Osteoblast (primary cell): ENCODE measurements around the gene UQCR11. TPM values are rescaled to one million over a fixed set of nuclear protein-coding genes. Genes with fewer than 3 reads are reported as not detected.

Experiments
- DNase-seq: peaks from one replicate; pipeline ENCODE4 v3.0.0; 2011; ENCODE audit warnings: low spot score, mixed read lengths; ENCODE audit not compliant: insufficient read length; ENCODE audit errors: missing footprints
- H2AFZ ChIP-seq: 2 replicates; pipeline ENCODE4 v1.6.0; 2011; ENCODE audit warnings: mild to moderate bottlenecking, low read length
- H3K27ac ChIP-seq: 2 replicates; pipeline ENCODE4 v1.5.1; 2011; ENCODE audit warnings: mild to moderate bottlenecking, low read depth, low read length, moderate library complexity
- H3K27me3 ChIP-seq: 2 replicates; pipeline ENCODE4 v1.6.0; 2012; ENCODE audit warnings: mild to moderate bottlenecking, control low read depth, inconsistent platforms, low read length, moderate library complexity; ENCODE audit not compliant: insufficient read depth
- H3K36me3 ChIP-seq: 2 replicates; pipeline ENCODE4 v1.5.1; 2011; ENCODE audit warnings: mild to moderate bottlenecking, low read length, control low read depth, moderate library complexity; ENCODE audit not compliant: insufficient read depth
- H3K4me1 ChIP-seq: 2 replicates; pipeline ENCODE4 v1.5.1; 2011; ENCODE audit warnings: mild to moderate bottlenecking, low read length, control low read depth, moderate library complexity; ENCODE audit not compliant: insufficient read depth
- H3K4me2 ChIP-seq: 2 replicates; pipeline ENCODE4 v1.6.0; 2011; ENCODE audit warnings: mild to moderate bottlenecking, low read length; ENCODE audit not compliant: insufficient read depth
- H3K4me3 ChIP-seq: fragments of 200-600 bp; sonication (generic); 3 replicates; pipeline ENCODE4 v1.5.1; 2012; ENCODE audit warnings: mild to moderate bottlenecking, low read length, inconsistent platforms; ENCODE audit not compliant: insufficient read depth
- H3K79me2 ChIP-seq: 2 replicates; pipeline ENCODE4 v1.6.0; 2012; ENCODE audit warnings: mild to moderate bottlenecking, low read length, control low read depth, inconsistent platforms; ENCODE audit not compliant: insufficient read depth
- H3K9me3 ChIP-seq: 2 replicates; pipeline ENCODE4 v1.5.1; 2011; ENCODE audit warnings: low read depth, low read length, control low read depth
- H4K20me1 ChIP-seq: 2 replicates; pipeline ENCODE4 v1.6.0; 2012; ENCODE audit warnings: mild to moderate bottlenecking, low read length, control low read depth; ENCODE audit not compliant: insufficient read depth
- total RNA-seq: library from RNA; depleted of rRNA; stranded (reverse); fragments of >200 nt; gene quantifications from 2 replicates; pipeline ENCODE4 v1.2.3, GENCODE V29; 2012
- TF ChIP-seq, protein P1 (sequence below): IDR thresholded peaks from 2 replicates; pipeline ENCODE4 v1.5.1; 2011; ENCODE audit warnings: mild to moderate bottlenecking, low read depth, low read length, moderate library complexity; ENCODE audit errors: extremely low read depth

UQCR11 gene
- total RNA-seq, 1 donor: 39.4 TPM

GRCh38 chr19:1619703-1620102, 14.4 kb upstream of the UQCR11 start:
- H3K4me2 ChIP-seq: no peak overlapping the region
- H4K20me1 ChIP-seq: peaks cover 23% of the 10 kb centered on the region
- H2AFZ ChIP-seq: no peak overlapping the region
- DNase-seq: no peak
- H3K27ac ChIP-seq: no peak overlapping the region
- no peaks in the 10 kb centered on the region for H3K9me3 ChIP-seq
- H3K4me1 ChIP-seq: no peaks in the 10 kb centered on the region
- H3K4me3 ChIP-seq: no peak overlapping the region
- TF ChIP-seq, protein P1, sequence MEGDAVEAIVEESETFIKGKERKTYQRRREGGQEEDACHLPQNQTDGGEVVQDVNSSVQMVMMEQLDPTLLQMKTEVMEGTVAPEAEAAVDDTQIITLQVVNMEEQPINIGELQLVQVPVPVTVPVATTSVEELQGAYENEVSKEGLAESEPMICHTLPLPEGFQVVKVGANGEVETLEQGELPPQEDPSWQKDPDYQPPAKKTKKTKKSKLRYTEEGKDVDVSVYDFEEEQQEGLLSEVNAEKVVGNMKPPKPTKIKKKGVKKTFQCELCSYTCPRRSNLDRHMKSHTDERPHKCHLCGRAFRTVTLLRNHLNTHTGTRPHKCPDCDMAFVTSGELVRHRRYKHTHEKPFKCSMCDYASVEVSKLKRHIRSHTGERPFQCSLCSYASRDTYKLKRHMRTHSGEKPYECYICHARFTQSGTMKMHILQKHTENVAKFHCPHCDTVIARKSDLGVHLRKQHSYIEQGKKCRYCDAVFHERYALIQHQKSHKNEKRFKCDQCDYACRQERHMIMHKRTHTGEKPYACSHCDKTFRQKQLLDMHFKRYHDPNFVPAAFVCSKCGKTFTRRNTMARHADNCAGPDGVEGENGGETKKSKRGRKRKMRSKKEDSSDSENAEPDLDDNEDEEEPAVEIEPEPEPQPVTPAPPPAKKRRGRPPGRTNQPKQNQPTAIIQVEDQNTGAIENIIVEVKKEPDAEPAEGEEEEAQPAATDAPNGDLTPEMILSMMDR: no peak
- H3K79me2 ChIP-seq: no peaks in the 10 kb centered on the region
- H3K27me3 ChIP-seq: no peaks in the 10 kb centered on the region
- H3K36me3 ChIP-seq: peaks cover 41% of the 10 kb centered on the region

DNA sequence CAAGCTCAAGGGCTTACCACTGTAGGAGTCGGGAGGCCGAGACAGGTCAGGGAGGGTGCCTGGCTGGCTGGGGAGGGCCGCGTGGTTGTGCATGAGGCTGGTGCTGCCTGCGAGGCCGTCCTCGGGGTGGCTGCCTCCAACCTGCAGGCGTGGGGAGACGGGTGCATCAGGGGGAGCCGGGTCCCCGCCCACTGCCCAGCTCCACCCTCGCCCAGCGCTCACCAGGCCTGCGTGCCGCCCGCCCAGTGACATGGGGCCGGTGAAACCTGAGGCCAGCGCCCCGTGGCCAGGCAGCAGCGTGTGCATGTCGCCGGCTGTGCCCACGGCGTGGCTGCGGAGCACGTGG, 13.8 kb upstream of the UQCR11 start:
- no peak for DNase-seq
- Histone ChIP-seq H2AFZ (no peak overlapping the region), H3K27ac (no peak overlapping the region), H3K4me3 (no peak overlapping the region), H3K36me3 (peaks cover 40% of the 10 kb centered on the region), H4K20me1 (peaks cover 23% of the 10 kb centered on the region), H3K4me2 (no peak overlapping the region), H3K4me1 (no peaks in the 10 kb centered on the region), H3K27me3 (no peaks in the 10 kb centered on the region), H3K9me3 (no peaks in the 10 kb centered on the region), H3K79me2 (no peaks in the 10 kb centered on the region)
- TF ChIP-seq, protein P1: no peak

- no peaks in the 10 kb centered on the region for H3K27me3 ChIP-seq
- TF ChIP-seq, protein P1: peak; percentile 29
Measured at GRCh38 chr19:1618157-1619093, 13.2 kb upstream of the UQCR11 start.

GRCh38 chr19:1616875-1617274, 11.6 kb upstream of the UQCR11 start:
- peaks cover 51% of the 10 kb centered on the region for H3K36me3 ChIP-seq
- H2AFZ ChIP-seq: no peak overlapping the region
- TF ChIP-seq, protein P1: no peak
- peaks cover 19% of the 10 kb centered on the region for H4K20me1 ChIP-seq
- no peak overlapping the region for H3K4me2 ChIP-seq
- no peak overlapping the region for H3K4me3 ChIP-seq
- DNase-seq: no peak
- H3K9me3 ChIP-seq: no peaks in the 10 kb centered on the region
- H3K79me2 ChIP-seq: no peaks in the 10 kb centered on the region
- H3K27me3 ChIP-seq: no peaks in the 10 kb centered on the region
- H3K27ac ChIP-seq: no peak overlapping the region
- no peaks in the 10 kb centered on the region for H3K4me1 ChIP-seq

More at GRCh38 chr19:1618157-1619093, 13.2 kb upstream of the UQCR11 start:
- H3K79me2 ChIP-seq: no peaks in the 10 kb centered on the region
- no peaks in the 10 kb centered on the region for H3K9me3 ChIP-seq
- H3K36me3 ChIP-seq: peaks cover 43% of the 10 kb centered on the region
- peaks cover 23% of the 10 kb centered on the region for H4K20me1 ChIP-seq
- no peaks in the 10 kb centered on the region for H3K4me1 ChIP-seq
- H3K4me3 ChIP-seq: no peak overlapping the region
- peak; percentile 97 for DNase-seq
- no peak overlapping the region for H3K27ac ChIP-seq
- H2AFZ ChIP-seq: no peak overlapping the region
- H3K4me2 ChIP-seq: no peak overlapping the region
